ENCODE measurements around the gene KCNJ5.

Gene KCNJ5

DNA sequence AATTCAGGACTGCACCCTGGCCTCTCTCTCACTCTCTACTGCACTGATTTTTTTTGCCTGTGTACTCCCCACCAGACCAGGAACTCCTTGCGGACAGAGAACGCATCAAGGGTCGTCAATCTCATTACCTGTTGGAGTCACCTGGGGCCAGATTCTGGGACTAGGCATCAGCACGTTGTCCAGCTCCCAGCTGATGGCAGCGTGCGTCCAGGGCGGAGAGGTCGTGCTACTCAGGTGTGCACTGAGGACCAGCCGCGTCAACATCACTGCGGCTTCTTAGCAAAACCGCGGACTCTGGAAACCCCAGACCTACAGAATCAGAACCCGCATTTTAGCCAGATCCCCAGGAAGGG lies 13.1 kb downstream of the KCNJ5 start:
- Histone ChIP-seq H3K27ac (ENCODE audit: low read depth in 2 of 2, low read length in 2 of 2) (no peak overlapping the region), H3K4me3 (ENCODE audit: low read length in 2 of 2) (no peak overlapping the region), H3K36me3 (ENCODE audit: control insufficient read depth in 2 of 2, insufficient read depth in 2 of 2, low read length in 2 of 2) (no peaks in the 10 kb centered on the region), H3K9ac (ENCODE audit: low read depth in 1 of 2, low read length in 2 of 2) (no peak overlapping the region), H3K9me3 (ENCODE audit: control insufficient read depth in 2 of 2, low read length in 2 of 2) (no peaks in the 10 kb centered on the region), H3K4me1 (ENCODE audit: control insufficient read depth in 2 of 2, insufficient read depth in 2 of 2, low read length in 2 of 2) (peaks cover 6 to 7% of the 10 kb centered on the region in 2 donors), H3K27me3 (ENCODE audit: control insufficient read depth in 2 of 2, insufficient read depth in 2 of 2, low read length in 2 of 2) (no peaks in the 10 kb centered on the region)

DNA sequence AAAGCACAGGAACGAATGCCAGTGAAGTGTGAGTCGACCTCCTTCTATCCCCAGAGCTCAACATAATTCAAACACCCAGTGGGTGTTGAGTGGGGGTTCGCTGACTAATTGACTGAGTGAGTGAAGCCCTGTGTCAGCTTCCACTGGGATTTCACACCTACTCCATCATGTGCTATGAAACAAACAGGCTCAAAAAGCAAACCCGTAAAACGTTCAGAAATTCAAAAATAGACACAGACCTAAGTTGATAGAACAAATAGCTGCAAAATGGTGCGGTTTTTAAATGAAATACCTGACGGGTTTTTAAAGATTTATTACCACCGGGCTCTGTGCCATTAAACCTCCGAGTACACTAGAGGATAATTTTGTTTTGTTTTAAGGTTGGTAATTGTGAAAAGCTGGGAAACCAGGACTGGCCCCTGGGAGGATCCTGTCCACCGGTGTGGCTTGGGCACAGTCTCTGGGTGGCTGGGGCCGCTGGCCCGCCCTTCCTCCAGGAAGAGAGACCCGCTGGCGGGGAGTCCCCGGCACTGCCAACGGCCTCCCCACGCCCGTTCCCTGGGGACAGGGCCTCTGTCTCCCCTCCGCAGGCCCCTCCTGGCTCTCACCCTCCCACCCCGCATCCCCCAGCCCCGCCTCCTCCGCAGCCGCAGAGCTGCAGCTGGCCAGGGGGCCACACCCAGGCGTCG lies 13.6 kb downstream of the KCNJ5 start:
- Histone ChIP-seq H3K9me3 (ENCODE audit: control insufficient read depth in 2 of 2, low read length in 2 of 2) (no peaks in the 10 kb centered on the region), H3K4me1 (ENCODE audit: control insufficient read depth in 2 of 2, insufficient read depth in 2 of 2, low read length in 2 of 2) (peaks cover 6 to 7% of the 10 kb centered on the region in 2 donors), H3K9ac (ENCODE audit: low read depth in 1 of 2, low read length in 2 of 2) (peak overlapping the region in 1 of 2 donors; percentile 28), H3K4me3 (ENCODE audit: low read length in 2 of 2) (peak overlapping the region; percentile 61 to 64), H3K36me3 (ENCODE audit: control insufficient read depth in 2 of 2, insufficient read depth in 2 of 2, low read length in 2 of 2) (no peaks in the 10 kb centered on the region), H3K27me3 (ENCODE audit: control insufficient read depth in 2 of 2, insufficient read depth in 2 of 2, low read length in 2 of 2) (no peaks in the 10 kb centered on the region), H3K27ac (ENCODE audit: low read depth in 2 of 2, low read length in 2 of 2) (peak overlapping the region in 1 of 2 donors; percentile 26)

DNA sequence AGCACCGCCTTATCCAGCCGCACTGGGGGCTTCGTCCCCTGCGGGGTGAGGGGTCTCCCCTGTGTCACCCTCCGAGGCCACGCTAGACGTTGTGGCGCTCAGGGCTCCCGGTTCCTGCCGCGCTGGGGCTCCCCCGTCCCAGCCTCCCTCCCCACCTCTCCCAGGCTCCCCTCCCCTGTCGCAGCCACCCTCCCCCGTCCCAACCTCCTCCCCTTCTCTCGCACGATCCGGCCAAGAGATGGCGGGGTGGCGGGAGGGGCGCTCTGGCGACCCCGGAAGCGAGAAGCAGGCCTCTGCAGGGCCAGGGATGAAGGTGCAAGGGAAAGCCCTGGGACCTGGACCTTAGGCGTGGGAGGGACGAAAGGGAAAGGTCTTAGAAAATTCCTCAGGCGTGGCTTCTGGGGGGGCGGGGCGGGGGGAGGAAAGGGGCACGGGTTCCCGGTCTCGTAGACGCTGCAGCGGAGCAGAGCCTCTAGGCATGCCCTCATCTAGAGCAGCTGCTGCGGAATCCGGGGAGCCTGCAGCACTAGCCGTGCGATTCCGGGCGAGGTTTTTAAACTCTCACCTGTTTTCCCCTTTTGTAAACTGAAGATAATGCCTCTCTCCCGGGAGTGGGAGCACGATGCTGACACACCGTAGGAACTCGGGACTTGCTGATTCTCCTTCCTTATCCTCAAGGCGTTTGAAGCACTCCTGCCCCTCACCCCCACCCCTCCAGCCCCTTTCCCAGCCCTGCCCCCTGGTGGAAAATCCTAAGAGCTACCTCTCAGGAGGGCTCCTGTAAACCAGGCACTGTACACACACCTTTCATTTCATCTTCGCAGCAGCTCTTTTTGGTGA lies 14.4 kb downstream of the KCNJ5 start:
- Histone ChIP-seq H3K9me3 (ENCODE audit: control insufficient read depth in 2 of 2, low read length in 2 of 2) (no peaks in the 10 kb centered on the region), H3K27ac (ENCODE audit: low read depth in 2 of 2, low read length in 2 of 2) (peak overlapping the region; percentile 26 to 53), H3K9ac (ENCODE audit: low read depth in 1 of 2, low read length in 2 of 2) (peak overlapping the region; percentile 28 to 38), H3K4me1 (ENCODE audit: control insufficient read depth in 2 of 2, insufficient read depth in 2 of 2, low read length in 2 of 2) (peaks cover 6 to 7% of the 10 kb centered on the region in 2 donors), H3K4me3 (ENCODE audit: low read length in 2 of 2) (peak overlapping the region; percentile 61 to 64), H3K27me3 (ENCODE audit: control insufficient read depth in 2 of 2, insufficient read depth in 2 of 2, low read length in 2 of 2) (no peaks in the 10 kb centered on the region), H3K36me3 (ENCODE audit: control insufficient read depth in 2 of 2, insufficient read depth in 2 of 2, low read length in 2 of 2) (no peaks in the 10 kb centered on the region)

DNA sequence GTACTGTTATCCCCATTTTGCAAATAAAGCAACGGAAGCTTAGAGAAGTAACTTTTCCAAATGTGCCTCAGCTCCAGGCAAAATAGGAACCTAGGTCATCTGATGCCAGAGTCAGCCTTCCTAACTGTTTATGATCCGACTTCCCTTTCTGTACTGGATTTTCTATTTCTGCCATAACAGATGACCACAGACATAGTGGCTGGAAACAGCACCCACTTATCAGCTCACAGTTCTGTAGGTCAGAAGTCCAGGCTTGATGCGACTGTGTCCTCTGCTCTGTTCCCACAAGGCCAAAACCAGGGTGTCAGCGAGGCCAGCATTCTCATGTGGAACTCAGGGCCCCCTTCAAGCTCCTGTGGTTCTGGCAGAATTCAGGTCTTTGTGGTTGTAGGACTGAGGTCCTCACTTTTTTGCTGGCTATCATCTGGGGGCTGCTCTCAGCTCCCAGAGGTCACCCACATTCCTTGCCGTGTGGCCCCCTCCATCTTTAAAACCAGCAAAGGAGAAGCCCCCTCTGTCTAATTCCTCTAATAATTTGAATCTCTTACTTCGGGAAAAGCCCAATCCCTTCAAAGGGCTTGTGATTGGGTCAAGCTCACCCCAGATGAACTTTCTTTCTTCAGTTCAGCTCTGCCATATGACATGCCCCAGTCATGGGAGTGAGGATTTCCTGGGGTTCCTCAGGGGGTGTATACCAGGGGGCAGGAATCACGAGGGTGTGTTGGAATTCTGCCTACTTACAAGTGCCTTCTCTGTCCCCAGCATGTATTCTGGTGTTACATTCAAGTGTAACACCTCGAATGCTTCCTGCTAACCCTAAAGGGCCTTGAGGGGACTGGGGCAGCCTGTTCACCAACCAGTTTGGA lies 15.3 kb downstream of the KCNJ5 start:
- Histone ChIP-seq H3K4me1 (ENCODE audit: control insufficient read depth in 2 of 2, insufficient read depth in 2 of 2, low read length in 2 of 2) (peaks cover 6 to 7% of the 10 kb centered on the region in 2 donors), H3K9ac (ENCODE audit: low read depth in 1 of 2, low read length in 2 of 2) (no peak overlapping the region), H3K9me3 (ENCODE audit: control insufficient read depth in 2 of 2, low read length in 2 of 2) (no peaks in the 10 kb centered on the region), H3K4me3 (ENCODE audit: low read length in 2 of 2) (peak overlapping the region in 1 of 2 donors; percentile 64), H3K27ac (ENCODE audit: low read depth in 2 of 2, low read length in 2 of 2) (peak overlapping the region; percentile 18 to 29), H3K27me3 (ENCODE audit: control insufficient read depth in 2 of 2, insufficient read depth in 2 of 2, low read length in 2 of 2) (no peaks in the 10 kb centered on the region), H3K36me3 (ENCODE audit: control insufficient read depth in 2 of 2, insufficient read depth in 2 of 2, low read length in 2 of 2) (no peaks in the 10 kb centered on the region)

DNA sequence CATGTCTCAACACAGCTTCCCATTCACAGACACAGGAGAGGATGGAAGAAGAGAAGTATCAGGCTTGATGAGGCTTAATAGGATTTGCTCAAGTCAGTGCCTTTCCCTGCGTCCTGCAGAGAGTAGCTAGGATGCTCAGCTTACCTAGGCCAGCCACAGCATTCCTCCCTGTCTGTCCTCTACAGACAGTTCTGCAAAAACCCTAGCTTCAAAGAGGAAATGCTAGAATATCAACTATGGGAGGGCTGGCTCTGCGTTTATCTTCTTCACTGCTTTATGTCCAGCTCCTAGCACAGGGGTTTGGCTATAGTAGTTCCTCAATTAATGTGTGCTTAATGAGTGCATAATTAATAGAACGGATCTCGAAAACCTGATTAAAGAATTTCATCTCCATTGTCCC lies 16.4 kb downstream of the KCNJ5 start:
- H3K27ac ChIP-seq (ENCODE audit: low read depth in 2 of 2, low read length in 2 of 2), result no peak overlapping the region

DNA sequence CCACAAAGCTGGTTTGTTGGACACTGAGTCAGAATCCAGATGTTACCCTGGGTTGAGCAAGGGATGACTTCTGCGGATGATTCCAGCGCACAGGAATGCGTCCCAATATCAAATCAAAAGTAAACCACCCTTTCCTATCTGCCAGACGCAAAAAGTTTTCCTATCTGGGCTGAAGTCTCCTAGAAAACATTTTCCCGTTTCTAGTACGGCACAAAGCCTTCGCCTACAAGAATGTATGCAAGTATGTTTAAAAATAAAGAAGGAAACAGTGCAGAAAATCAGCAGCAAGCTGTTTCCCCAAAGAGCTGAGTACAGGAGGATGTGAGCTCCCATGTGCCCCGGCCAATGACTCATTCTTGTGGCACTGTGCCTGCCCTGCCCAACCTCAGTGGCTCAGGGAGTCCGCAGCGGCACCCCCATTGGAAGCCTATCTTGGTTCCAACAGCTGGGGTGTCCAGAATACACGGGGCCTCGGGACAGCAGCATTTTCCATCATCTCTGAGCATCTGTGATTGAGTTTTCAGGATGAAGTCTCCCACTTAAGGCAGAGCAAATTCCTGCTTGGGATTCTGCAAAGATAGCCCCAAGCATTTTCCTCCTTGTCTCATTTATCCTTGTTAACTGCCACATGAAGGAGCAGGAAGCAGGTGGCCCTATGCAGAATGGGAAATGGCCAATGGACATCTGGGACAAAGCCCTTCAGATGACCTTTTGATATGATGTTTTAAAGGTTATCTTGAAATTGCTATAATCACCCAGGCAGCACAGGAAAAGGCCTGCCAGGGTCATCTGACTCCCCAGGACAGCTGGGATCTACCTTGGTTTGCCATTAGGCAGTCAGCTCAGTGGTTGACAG lies 17.5 kb downstream of the KCNJ5 start:
- H3K27ac ChIP-seq (ENCODE audit: low read depth in 2 of 2, low read length in 2 of 2), result no peak overlapping the region
- no peak overlapping the region for H3K9ac ChIP-seq (ENCODE audit: low read depth in 1 of 2, low read length in 2 of 2)
- no peak overlapping the region for H3K4me3 ChIP-seq (ENCODE audit: low read length in 2 of 2)
- peaks cover 6 to 7% of the 10 kb centered on the region in 2 donors for H3K4me1 ChIP-seq (ENCODE audit: control insufficient read depth in 2 of 2, insufficient read depth in 2 of 2, low read length in 2 of 2)
- no peaks in the 10 kb centered on the region for H3K9me3 ChIP-seq (ENCODE audit: control insufficient read depth in 2 of 2, low read length in 2 of 2)
- H3K36me3 ChIP-seq (ENCODE audit: control insufficient read depth in 2 of 2, insufficient read depth in 2 of 2, low read length in 2 of 2), result no peaks in the 10 kb centered on the region
- no peaks in the 10 kb centered on the region for H3K27me3 ChIP-seq (ENCODE audit: control insufficient read depth in 2 of 2, insufficient read depth in 2 of 2, low read length in 2 of 2)

More for the DNA sequence above, 16.4 kb downstream of the KCNJ5 start:
- Histone ChIP-seq H3K9me3 (ENCODE audit: control insufficient read depth in 2 of 2, low read length in 2 of 2) (no peaks in the 10 kb centered on the region), H3K9ac (ENCODE audit: low read depth in 1 of 2, low read length in 2 of 2) (no peak overlapping the region), H3K4me3 (ENCODE audit: low read length in 2 of 2) (no peak overlapping the region), H3K4me1 (ENCODE audit: control insufficient read depth in 2 of 2, insufficient read depth in 2 of 2, low read length in 2 of 2) (peaks cover 6 to 7% of the 10 kb centered on the region in 2 donors), H3K27me3 (ENCODE audit: control insufficient read depth in 2 of 2, insufficient read depth in 2 of 2, low read length in 2 of 2) (no peaks in the 10 kb centered on the region), H3K36me3 (ENCODE audit: control insufficient read depth in 2 of 2, insufficient read depth in 2 of 2, low read length in 2 of 2) (no peaks in the 10 kb centered on the region)

DNA sequence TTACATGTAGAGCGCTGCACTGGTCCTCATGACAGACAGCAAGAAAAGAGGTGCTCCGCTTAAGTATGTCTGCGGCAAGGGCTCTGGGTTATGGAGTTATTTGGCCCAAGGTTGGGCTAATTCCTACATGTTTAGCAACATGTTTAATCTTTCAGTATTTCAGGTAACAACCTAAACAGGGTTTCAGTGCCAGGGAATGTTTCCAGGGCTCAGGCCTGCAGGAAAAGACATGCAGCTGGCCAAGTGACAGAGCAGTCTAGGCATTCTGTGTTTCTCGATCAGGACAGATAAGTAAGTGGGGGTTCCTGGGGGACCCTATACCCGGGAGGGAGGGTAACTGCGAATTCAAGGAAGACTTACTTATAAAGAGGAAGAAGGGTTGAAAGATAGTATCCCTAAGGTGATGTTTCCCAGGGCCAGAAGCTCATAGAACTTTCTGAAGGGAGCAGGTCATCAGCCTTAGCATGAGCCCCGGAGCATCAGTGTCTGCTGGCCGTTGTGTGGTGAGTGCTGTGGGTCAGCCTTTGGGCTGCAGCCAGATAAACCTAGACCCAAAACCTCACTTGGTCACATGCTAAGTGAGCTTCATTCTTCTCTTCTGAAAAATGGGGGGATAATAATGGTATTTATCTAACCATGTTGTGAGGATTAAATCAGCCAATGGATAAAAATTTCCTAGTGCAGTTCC lies 18.4 kb downstream of the KCNJ5 start:
- Histone ChIP-seq H3K4me3 (ENCODE audit: low read length in 2 of 2) (no peak overlapping the region), H3K36me3 (ENCODE audit: control insufficient read depth in 2 of 2, insufficient read depth in 2 of 2, low read length in 2 of 2) (no peaks in the 10 kb centered on the region), H3K27me3 (ENCODE audit: control insufficient read depth in 2 of 2, insufficient read depth in 2 of 2, low read length in 2 of 2) (no peaks in the 10 kb centered on the region), H3K9me3 (ENCODE audit: control insufficient read depth in 2 of 2, low read length in 2 of 2) (no peaks in the 10 kb centered on the region), H3K9ac (ENCODE audit: low read depth in 1 of 2, low read length in 2 of 2) (no peak overlapping the region), H3K4me1 (ENCODE audit: control insufficient read depth in 2 of 2, insufficient read depth in 2 of 2, low read length in 2 of 2) (peaks cover 6 to 7% of the 10 kb centered on the region in 2 donors), H3K27ac (ENCODE audit: low read depth in 2 of 2, low read length in 2 of 2) (no peak overlapping the region)

DNA sequence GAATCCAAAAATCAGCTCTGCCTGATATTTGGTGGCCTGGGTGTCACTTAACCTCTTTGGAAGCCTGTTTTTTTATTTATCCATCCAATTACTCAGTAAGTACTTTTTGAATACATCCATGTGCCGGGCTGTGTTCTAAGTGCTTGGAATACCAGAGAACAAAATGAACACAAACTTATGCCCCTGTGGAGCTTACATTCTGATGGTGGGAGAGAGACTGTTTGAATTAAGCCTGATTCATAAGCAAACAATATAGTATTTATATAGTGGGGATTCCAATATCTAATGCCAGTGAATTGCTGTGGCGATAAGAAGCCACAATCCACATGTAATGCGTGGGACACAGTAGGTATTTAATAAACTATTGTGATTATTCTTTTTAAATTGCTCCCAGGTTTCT lies 19.4 kb downstream of the KCNJ5 start:
- Histone ChIP-seq H3K9ac (ENCODE audit: low read depth in 1 of 2, low read length in 2 of 2) (no peak overlapping the region), H3K4me1 (ENCODE audit: control insufficient read depth in 2 of 2, insufficient read depth in 2 of 2, low read length in 2 of 2) (peaks cover 6 to 7% of the 10 kb centered on the region in 2 donors), H3K4me3 (ENCODE audit: low read length in 2 of 2) (no peak overlapping the region), H3K9me3 (ENCODE audit: control insufficient read depth in 2 of 2, low read length in 2 of 2) (no peaks in the 10 kb centered on the region), H3K27me3 (ENCODE audit: control insufficient read depth in 2 of 2, insufficient read depth in 2 of 2, low read length in 2 of 2) (no peaks in the 10 kb centered on the region), H3K36me3 (ENCODE audit: control insufficient read depth in 2 of 2, insufficient read depth in 2 of 2, low read length in 2 of 2) (no peaks in the 10 kb centered on the region), H3K27ac (ENCODE audit: low read depth in 2 of 2, low read length in 2 of 2) (no peak overlapping the region)

DNA sequence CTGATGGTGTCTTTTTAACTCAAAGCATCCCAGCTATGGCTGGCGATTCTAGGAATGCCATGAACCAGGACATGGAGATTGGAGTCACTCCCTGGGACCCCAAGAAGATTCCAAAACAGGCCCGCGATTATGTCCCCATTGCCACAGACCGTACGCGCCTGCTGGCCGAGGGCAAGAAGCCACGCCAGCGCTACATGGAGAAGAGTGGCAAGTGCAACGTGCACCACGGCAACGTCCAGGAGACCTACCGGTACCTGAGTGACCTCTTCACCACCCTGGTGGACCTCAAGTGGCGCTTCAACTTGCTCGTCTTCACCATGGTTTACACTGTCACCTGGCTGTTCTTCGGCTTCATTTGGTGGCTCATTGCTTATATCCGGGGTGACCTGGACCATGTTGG lies 20.1 kb downstream of the KCNJ5 start:
- Histone ChIP-seq H3K4me3 (ENCODE audit: low read length in 2 of 2) (no peak overlapping the region), H3K9me3 (ENCODE audit: control insufficient read depth in 2 of 2, low read length in 2 of 2) (no peaks in the 10 kb centered on the region), H3K36me3 (ENCODE audit: control insufficient read depth in 2 of 2, insufficient read depth in 2 of 2, low read length in 2 of 2) (no peaks in the 10 kb centered on the region), H3K4me1 (ENCODE audit: control insufficient read depth in 2 of 2, insufficient read depth in 2 of 2, low read length in 2 of 2) (peaks cover 3 to 7% of the 10 kb centered on the region in 2 donors), H3K27me3 (ENCODE audit: control insufficient read depth in 2 of 2, insufficient read depth in 2 of 2, low read length in 2 of 2) (no peaks in the 10 kb centered on the region), H3K9ac (ENCODE audit: low read depth in 1 of 2, low read length in 2 of 2) (no peak overlapping the region), H3K27ac (ENCODE audit: low read depth in 2 of 2, low read length in 2 of 2) (no peak overlapping the region)
